VCaP (cell line): ENCODE measurements around the gene TBC1D2.

Experiments
- H3K27ac ChIP-seq: fragments of 450-650 bp; 2 replicates; pipeline ENCODE4 v1.5.1; 2017
- TF ChIP-seq, protein P1 (sequence below): fragments of 450-650 bp; conservative IDR thresholded peaks from 2 replicates; pipeline ENCODE4 v1.5.1; 2017; ENCODE audit warnings: mild to moderate bottlenecking, moderate library complexity

Gene TBC1D2

DNA sequence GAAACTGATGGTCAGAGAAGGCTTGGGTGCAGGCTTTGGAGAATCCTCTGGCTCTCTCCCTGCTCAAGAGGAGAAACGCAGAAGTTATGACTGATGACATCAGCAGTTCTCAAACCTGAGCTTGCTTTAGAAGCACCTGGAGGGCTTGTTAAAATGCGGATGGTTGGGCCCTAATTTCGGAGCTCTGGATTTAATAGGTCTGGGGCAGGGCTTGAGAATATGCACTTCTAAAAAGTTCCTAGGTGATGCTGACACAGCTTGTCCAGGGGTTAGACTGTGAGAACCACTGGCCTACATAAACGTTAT, 26.4 kb downstream of the TBC1D2 start:
- TF ChIP-seq, protein P1, sequence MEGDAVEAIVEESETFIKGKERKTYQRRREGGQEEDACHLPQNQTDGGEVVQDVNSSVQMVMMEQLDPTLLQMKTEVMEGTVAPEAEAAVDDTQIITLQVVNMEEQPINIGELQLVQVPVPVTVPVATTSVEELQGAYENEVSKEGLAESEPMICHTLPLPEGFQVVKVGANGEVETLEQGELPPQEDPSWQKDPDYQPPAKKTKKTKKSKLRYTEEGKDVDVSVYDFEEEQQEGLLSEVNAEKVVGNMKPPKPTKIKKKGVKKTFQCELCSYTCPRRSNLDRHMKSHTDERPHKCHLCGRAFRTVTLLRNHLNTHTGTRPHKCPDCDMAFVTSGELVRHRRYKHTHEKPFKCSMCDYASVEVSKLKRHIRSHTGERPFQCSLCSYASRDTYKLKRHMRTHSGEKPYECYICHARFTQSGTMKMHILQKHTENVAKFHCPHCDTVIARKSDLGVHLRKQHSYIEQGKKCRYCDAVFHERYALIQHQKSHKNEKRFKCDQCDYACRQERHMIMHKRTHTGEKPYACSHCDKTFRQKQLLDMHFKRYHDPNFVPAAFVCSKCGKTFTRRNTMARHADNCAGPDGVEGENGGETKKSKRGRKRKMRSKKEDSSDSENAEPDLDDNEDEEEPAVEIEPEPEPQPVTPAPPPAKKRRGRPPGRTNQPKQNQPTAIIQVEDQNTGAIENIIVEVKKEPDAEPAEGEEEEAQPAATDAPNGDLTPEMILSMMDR = no peak
- peak overlapping the region; percentile 74; the same call in 1 of the 2 replicates for H3K27ac ChIP-seq

DNA sequence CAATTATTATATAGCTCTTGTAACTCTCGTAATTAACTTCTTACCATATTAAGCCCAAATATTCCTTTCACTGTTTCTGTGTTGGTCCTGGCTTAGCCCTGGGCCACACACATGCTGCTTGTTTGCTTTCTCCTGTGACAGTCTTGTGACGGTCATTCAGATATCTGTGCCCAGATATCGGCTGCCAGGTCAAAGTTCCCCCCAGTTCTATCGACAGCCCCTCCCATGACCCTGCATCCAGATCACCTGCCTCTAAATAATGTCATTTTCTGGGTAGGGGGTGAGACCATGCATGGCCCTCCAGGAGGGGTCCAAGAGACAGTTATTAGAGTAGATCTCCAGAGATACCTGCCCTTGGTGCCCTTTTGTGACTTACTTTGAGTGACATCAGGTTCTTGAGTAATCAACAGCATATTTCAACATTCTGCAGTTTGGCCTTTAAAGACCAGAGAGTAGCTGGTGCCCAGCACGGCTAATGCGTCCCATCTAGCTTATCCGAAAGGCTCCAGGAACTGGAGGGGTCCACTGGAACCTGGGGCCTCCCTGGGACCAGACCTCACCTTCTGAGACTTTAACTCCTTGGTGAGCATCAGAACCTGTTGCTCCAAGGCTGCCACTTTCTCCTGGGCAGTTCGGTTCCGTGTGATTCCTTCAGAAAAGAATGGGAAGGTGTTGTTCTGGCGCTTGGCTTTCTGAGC, 26.9 kb downstream of the TBC1D2 start:
- TF ChIP-seq, protein P1 = no peak
- H3K27ac ChIP-seq = no peak overlapping the region; the same call in 1 of the 2 replicates

DNA sequence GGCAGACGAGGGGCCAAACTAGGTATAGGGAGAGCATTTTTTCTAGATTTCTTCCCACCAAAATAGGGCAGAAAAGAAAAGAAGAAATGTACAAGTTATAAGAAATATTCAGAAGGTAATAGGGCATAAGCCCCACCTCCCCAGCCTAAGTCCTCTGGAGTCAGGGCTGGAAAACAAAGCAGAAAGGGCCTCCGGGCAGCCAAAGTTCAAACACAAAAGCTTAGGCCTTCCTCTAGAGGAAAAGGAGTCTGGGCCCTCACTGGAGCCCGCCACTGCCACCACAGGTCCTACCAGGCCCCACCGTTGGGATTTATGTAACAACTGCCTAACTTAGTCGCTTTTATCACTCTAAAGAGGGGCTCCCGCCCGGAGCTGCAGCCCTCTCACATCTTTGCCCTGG, 27.6 kb downstream of the TBC1D2 start:
- no peak overlapping the region for H3K27ac ChIP-seq
- TF ChIP-seq, protein P1 = no peak

DNA sequence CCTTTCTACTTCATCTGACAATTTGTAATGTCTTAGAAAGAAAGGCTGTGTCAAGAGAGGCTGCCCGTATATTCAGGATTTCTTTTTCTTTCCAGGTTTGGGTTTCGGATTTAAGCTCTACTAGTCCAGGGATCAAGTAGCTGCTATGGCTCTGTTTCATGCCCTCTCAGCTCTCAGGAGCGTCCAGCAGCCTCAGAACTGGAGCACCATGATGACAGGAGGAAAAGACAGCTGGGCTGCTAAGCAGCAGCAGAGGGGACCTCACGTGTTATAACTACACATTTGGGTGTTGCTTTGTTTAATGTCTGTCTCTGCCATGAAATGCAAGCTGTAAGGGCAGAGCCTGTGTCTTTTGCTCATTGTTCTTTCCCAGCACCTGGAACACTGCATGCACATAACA, 28.5 kb downstream of the TBC1D2 start:
- TF ChIP-seq, protein P1 = no peak
- H3K27ac ChIP-seq = no peak overlapping the region

DNA sequence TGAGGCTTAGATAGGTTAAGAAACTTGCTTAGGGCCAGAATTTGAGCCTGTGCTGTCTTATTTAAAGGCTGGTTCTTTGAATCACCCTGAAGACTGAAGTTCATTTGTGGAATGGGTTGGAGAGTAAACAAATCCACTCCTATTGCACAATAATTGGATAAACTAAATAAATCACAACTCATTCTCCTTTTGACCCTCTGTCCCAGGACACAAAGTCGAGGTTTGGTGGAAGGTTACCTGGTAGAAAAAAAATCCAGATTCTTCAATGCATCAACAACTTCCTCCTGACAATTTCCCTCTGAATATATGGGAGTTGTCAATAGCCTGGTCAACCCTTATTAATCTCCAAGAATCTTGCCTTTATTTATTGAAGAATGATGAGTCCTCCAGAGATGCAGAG, 28.9 kb downstream of the TBC1D2 start:
- TF ChIP-seq, protein P1 = no peak
- no peak overlapping the region for H3K27ac ChIP-seq

DNA sequence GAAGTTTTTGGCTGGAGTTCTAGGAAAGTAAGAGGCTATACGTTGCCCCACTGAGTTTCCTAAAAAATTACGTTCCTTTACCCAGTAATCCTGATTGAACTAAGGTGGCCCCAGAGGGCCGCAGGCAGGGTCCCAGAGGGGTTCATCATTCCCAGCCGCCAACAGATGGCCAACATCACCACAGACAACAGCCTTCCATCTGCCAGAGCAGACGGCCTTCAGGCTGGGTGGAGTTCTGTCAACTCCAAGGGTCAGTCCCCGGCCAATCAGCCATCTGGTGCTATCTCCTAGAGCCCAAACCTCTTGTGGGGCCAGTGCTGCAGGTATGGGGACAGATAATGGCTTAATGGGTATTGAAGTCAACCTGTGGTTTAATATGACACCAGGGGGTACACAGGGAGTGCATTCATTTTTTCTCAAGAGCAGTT, 30.4 kb downstream of the TBC1D2 start:
- TF ChIP-seq, protein P1 = no peak
- no peak overlapping the region for H3K27ac ChIP-seq

DNA sequence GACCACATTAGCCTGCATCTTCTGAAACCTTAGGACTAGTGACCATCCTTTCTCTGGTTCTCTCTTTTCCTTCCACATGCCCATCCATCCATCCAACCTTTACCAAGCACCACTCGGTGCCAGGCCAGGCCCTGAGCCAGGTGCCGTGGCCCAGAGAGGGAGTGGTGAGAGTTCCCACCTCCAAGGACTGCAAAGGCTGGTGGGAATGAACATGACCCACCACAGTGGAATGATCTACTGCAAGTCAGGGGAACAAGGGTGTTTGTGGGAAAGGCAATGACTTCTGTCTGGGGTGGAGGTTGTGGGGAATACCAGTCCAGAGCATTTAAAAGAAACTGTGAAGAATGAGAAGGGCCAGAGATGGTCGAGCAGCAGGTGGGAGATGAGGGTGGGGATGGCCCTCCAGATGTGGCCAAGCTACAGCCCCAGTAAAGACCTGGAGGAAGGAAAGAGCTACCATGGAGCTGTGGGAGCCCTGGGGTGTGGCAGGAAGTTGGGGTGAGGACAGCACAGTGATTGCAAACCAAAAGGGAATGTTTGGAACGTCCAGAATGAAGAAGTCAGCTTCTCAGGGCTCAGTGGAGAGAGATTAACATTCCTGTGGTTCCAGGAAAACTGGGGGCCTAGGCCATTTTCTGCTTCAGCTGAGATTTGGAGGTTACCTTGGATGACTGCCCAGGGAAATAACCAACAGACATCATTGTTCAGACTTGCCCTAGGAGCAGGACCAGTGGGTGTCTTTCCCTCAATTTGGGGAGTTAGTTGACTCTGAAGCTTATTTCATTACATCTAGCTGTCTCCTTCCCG, 32.4 kb downstream of the TBC1D2 start:
- H3K27ac ChIP-seq = no peak overlapping the region
- TF ChIP-seq, protein P1 = no peak
